C4-2B (cell line): Measurements from ENCODE around the gene RAVER2.

Experiments used
- H3K27ac ChIP-seq: fragments of 450-650 bp; 2 replicates; pipeline ENCODE4 v1.5.1; 2017
- ZFX ChIP-seq: fragments of 450-650 bp; IDR thresholded peaks from 2 replicates; pipeline ENCODE4 v1.6.1; 2017
- TF ChIP-seq, protein P1 (sequence below): fragments of 450-650 bp; conservative IDR thresholded peaks from 2 replicates; pipeline ENCODE4 v1.5.1; 2017; ENCODE audit warnings: mild to moderate bottlenecking

Gene RAVER2

DNA sequence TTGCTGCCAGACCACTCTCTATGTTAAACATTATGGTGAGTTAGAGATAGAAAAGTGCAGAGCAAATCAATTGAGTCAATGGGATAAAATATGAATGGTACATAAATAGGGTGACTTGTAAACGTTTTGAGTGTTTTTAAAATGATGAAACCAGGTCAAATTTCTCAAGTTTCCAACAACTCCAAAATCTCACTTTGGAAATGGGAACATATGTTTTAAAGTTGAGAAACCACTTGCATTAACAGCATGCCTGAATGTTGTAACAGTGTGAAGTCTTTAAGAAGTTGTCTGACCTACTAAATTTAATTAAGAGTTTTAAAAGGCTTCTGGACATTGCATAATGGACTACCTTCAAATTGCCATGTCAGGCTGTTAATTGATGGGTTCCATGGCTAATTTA, 33.6 kb upstream of the RAVER2 start:
- H3K27ac ChIP-seq: no peak overlapping the region
- TF ChIP-seq ZFX: no peak
- TF ChIP-seq, protein P1, sequence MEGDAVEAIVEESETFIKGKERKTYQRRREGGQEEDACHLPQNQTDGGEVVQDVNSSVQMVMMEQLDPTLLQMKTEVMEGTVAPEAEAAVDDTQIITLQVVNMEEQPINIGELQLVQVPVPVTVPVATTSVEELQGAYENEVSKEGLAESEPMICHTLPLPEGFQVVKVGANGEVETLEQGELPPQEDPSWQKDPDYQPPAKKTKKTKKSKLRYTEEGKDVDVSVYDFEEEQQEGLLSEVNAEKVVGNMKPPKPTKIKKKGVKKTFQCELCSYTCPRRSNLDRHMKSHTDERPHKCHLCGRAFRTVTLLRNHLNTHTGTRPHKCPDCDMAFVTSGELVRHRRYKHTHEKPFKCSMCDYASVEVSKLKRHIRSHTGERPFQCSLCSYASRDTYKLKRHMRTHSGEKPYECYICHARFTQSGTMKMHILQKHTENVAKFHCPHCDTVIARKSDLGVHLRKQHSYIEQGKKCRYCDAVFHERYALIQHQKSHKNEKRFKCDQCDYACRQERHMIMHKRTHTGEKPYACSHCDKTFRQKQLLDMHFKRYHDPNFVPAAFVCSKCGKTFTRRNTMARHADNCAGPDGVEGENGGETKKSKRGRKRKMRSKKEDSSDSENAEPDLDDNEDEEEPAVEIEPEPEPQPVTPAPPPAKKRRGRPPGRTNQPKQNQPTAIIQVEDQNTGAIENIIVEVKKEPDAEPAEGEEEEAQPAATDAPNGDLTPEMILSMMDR: no peak

DNA sequence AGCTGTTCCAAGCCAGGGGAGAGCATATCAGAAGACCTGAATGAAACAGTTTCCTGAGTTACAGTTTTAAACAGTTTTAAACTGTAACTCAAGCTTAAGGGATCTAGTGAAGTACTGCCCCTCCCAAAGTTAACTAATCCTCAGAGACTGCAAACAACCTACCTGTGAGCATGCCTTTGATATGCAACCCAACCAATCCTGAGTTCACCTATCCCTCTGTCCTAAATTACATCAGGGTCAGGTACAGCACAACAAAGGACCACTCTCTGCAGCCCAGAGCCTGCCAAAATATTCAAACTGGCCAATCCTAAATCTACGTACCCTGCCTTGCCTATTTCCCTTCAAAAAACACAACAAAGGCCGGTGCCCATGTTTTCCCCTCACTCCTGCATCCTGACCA, 32.8 kb upstream of the RAVER2 start:
- no peak overlapping the region for H3K27ac ChIP-seq
- TF ChIP-seq, protein P1: no peak
- no peak for TF ChIP-seq ZFX

DNA sequence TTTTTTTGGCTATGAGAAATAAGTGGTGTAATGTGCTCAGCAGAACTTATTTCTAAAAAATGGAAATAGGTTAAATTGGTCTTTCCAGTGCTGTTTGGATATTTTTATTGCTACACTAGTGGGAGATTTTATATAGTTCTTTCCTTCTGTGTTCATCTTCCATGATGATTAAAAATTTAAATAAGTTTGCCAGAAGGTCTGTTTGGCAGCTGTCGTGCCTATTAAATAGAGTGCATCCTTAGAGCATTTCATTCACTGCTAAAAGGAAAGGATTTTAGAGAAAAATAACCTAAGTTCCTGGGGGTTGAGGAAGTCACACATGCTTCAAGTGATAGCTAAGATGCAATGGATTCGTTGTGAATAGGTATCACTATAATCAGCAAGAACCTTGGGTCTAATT, 29.7 kb upstream of the RAVER2 start:
- H3K27ac ChIP-seq: no peak overlapping the region
- TF ChIP-seq, protein P1: no peak
- TF ChIP-seq ZFX: no peak

DNA sequence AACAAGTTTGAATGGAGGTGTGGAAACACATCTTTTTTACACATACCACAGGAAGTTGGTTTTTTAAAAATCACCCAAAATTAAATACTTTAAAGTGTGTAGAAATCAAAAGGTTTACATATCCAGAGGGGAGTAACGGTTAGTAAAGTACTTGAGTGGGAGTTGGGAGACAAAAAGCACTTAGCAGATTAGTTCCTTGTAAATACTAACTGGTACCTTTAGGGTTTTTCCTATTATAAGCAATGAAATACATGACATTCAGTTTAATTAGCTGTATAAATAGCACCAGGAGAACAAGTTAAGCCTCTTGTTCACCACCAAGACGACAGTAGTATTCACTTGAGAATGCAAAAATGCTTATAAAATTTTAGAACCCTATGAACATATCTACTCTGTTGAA, 23.7 kb upstream of the RAVER2 start:
- H3K27ac ChIP-seq: no peak overlapping the region
- no peak for TF ChIP-seq ZFX
- TF ChIP-seq, protein P1: no peak

DNA sequence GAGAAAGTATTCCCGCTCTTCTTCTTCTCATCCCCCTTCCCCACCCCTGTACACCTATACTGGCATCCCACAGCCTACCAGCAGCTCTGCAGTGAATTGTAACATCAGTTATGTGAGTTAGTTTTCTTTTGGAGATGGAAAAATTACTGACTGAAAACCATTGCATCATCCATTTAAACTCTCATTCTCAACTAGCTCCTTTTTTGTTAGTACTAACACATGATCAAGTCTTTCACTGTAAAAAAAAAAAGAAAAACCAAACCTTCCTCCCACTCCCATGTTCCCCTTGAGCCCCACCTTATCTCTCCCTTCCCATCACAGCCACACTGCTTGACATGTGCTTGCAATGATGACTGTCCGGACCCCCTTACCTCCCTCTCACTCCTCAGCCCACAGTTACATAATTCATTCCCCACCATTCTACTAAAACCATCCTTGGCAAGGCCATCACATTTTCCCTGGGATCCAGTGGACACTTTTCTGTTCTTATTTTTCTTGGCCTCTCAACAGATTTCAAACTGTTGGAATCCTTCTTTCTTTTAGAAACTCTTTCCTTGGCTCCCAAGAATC, 23.2 kb upstream of the RAVER2 start:
- H3K27ac ChIP-seq: no peak overlapping the region
- TF ChIP-seq ZFX: no peak
- TF ChIP-seq, protein P1: no peak

DNA sequence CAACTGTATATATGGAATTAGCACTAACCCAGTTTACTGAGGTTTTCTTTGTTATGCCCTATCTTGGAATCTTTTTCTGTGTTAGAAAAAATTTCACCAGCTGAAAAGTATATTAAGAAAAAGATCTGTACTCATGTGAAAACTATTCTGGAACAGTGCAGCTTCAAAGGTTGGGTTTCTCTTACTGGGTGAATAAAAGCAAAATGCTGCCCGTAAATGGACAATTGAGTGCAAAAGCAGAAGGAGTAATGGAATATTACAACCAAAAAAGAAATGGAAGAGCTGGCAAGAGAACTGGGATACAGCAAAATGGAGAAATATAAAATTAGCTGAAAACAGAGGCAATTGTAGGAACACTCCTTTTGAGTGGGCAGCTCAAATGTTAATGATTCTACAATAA, 17.0 kb upstream of the RAVER2 start:
- TF ChIP-seq, protein P1: no peak
- no peak for TF ChIP-seq ZFX
- H3K27ac ChIP-seq: no peak overlapping the region

DNA sequence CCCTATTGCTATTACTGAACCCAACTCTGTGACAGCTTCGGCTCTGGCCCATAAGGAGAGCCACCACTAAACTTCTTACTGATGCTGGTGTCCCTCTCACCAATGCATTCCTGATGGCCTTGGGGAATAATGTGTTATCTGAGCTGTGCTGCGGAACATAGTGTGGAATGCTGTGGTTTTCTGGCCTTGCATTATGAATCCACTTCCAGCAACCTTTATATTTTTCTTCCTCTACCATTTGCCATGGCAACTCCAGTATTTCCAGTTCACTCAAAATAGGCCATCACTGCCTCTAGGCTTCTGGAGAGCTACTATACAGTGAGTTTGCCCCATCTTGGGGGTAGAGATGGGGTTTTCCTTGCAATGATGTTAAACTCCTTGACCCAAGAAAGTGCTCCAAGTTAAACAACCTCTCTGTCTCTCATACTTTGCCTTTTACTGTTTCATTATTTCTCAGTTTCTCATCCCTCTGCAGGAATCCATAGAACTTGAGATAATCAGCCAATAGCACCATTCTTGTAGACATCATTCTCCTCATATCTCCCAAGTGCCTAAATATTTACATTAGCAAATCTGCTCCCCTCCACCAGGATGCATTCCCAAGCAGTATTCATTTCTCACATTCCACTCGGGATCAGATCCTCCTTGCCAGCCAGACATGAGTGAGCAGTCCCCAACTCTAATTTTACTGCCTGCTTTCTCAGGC, 11.1 kb upstream of the RAVER2 start:
- H3K27ac ChIP-seq: no peak overlapping the region
- TF ChIP-seq ZFX: no peak
- TF ChIP-seq, protein P1: no peak
